ENCODE results near the gene BRAF. TPM values are rescaled to one million over a fixed set of nuclear protein-coding genes. Genes with fewer than 3 reads are reported as not detected.

Gene BRAF
- total and polyA plus RNA-seq, 2 donors (not counting 3 experiments of a cell fraction or from before 2014, with no cell fraction given) = 6.6 to 26.2 TPM

- Histone ChIP-seq H3K9ac (replicated peaks; ENCODE audit: extremely low read depth, insufficient read depth, low read length) (no peak overlapping the region), H4K20me1 (replicated peaks; ENCODE audit: control insufficient read depth, extremely low read depth, insufficient read depth, low read length) (no peaks in the 10 kb centered on the region), H3K4me3 (replicated peaks in 1 of 3; ENCODE audit: insufficient read depth in 1 of 3, low read depth in 1 of 3, low read length in 3 of 3) (no peak overlapping the region), H3K27me3 (ENCODE audit: control insufficient read depth in 2 of 2, insufficient read depth in 2 of 2, low read length in 2 of 2) (no peaks in the 10 kb centered on the region), H3K36me3 (ENCODE audit: control insufficient read depth in 2 of 2, extremely low read depth in 1 of 2, insufficient read depth in 2 of 2, low read length in 2 of 2) (no peaks in the 10 kb centered on the region), H3K9me3 (replicated peaks; ENCODE audit: control insufficient read depth, insufficient read depth, low read length) (no peaks in the 10 kb centered on the region), H3K4me2 (ENCODE audit: insufficient read depth, low read length) (no peak overlapping the region), H2AFZ (ENCODE audit: low read depth, low read length) (no peak overlapping the region), H3K79me2 (ENCODE audit: control insufficient read depth, insufficient read depth, low read length) (no peaks in the 10 kb centered on the region), H3K4me1 (ENCODE audit: control insufficient read depth, extremely low read depth, insufficient read depth, low read length) (peaks cover 8% of the 10 kb centered on the region), H3K9me1 (replicated peaks; ENCODE audit: control insufficient read depth, extremely low read depth, insufficient read depth, low read length) (no peaks in the 10 kb centered on the region), H3K27ac (ENCODE audit: insufficient read depth, low read depth, low read length) (no peak overlapping the region)
- BruUV-seq (replicated peaks) = no TSS peak
- no peak for DNase-seq (ENCODE audit: low read depth, low spot score)
- intact Hi-C loops (cut with micrococcal nuclease) (no loop called here), dilution Hi-C loops (cut with MboI; ENCODE audit: extremely low pct_ligation_motif_present, low sequenced_read_pairs) (no loop called here)
- ChIA-PET CTCF (no interaction called here), POLR2A (no interaction called here)
- TF ChIP-seq CTCF (IDR thresholded peaks at IDR 0.05; ENCODE audit: extremely low read depth in 1 of 2, insufficient read depth in 1 of 2, low read depth in 1 of 2, low read length in 2 of 2) (no peak), GATA2 (IDR thresholded peaks at IDR 0.05; ENCODE audit: insufficient read depth, insufficient read length, low read depth, low read length) (no peak), POLR2AphosphoS5 (IDR thresholded peaks at IDR 0.05; ENCODE audit: insufficient read depth, low read depth, low read length) (no peak), FOS (IDR thresholded peaks at IDR 0.05; ENCODE audit: borderline replicate concordance, insufficient read depth, low read length) (no peak), MYC (IDR thresholded peaks at IDR 0.05; ENCODE audit: low read depth, low read length) (no peak), JUN (IDR thresholded peaks at IDR 0.05; ENCODE audit: borderline replicate concordance, insufficient read depth, insufficient read length, low read depth) (no peak), MAX (IDR thresholded peaks at IDR 0.05; ENCODE audit: insufficient read depth, insufficient read length) (no peak), EZH2 (IDR thresholded peaks at IDR 0.05; ENCODE audit: borderline replicate concordance, low read depth, low read length, severe bottlenecking) (no peak), POLR2A (IDR thresholded peaks at IDR 0.05; ENCODE audit: low read depth, low read length) (no peak)
- no peak for FAIRE-seq
These were observed 201.2 kb downstream of the BRAF start for GRCh38 chr7:140723574-140723973.

Data from endothelial cell of umbilical vein (primary cell).